ENCODE results near the gene L3MBTL3. TPM values are rescaled to one million over a fixed set of nuclear protein-coding genes. Genes with fewer than 3 reads are reported as not detected.

The L3MBTL3 gene
- polyA plus RNA-seq (2013, experiment 1 of 2): 6.5 TPM
- 9.3 TPM for polyA plus RNA-seq (2013, experiment 2 of 2)

DNA sequence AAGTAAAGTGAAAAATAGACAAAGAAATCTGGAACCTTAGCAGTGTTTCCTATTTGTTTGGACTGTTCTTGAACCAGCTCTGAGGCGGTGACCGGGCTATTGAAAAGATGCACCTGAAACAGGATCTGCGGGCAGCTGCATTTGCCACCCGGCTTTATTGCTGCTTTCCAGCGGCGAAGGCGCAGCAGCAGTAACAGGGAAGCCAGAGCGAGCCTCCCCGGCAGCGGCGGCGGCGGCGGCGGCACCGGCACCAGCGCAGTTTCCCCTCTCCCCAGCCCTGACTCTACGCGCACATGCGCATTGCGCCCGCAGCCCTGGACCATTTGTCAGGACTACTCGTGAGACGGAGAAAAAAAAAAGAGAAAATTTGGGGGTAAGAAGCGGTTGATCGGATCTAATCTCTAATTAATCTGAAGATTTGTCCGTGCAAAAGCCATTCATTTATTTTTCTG lies at the start of gene L3MBTL3:
L3MBTL3 (plus strand) TSS at position 290 of the 452 bp plus-strand sequence. CDS start 24,119 bp downstream, outside the sequence.
- Histone ChIP-seq H3K9me3 (ENCODE audit: insufficient read depth, low read depth, low read length) (no peaks in the 10 kb centered on the region), H3K9ac (ENCODE audit: low read depth, low read length) (peak within 1 kb of the TSS; percentile 83), H3K27ac (ENCODE audit: low read depth, low read length) (no peak within 1 kb of the TSS), H3K4me1 (ENCODE audit: insufficient read depth, low read length) (peaks cover 4% of the 10 kb centered on the region), H3K27me3 (ENCODE audit: insufficient read depth, low read length) (peaks cover 24% of the 10 kb centered on the region), H3K4me3 (ENCODE audit: low read length) (peak within 1 kb of the TSS; percentile 83), H3K36me3 (ENCODE audit: insufficient read depth, low read length) (no peaks in the 10 kb centered on the region)
- WGBS: under 1% methylated on average over 27 of the region's 27 CpGs

DNA sequence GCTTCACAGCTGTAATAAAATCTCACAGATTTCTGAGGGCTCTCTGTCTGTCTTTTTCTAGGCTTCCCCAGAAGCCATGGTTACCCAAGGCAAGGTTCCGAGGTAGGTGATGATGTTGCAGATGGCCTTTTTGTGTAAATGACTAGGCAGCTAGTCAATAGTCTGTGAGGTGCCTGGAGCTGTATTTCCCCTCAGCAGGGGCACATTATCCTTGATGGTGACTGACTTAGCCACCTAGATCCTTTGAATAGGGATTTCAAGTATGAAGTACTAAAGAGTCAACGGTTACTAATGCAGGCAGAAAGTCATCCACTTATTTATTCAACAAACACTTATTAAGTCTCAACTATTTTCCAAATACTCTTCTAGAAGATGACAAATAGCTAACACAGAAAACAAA lies 49.3 kb upstream of the L3MBTL3 start:
- Histone ChIP-seq H3K27ac (ENCODE audit: low read depth, low read length) (peak overlapping the region; percentile 29; the same call in 1 of the 2 replicates), H3K9ac (ENCODE audit: low read depth, low read length) (no peak overlapping the region), H3K9me3 (ENCODE audit: insufficient read depth, low read depth, low read length) (0 out of 2 replicates have a peak, but pooled peaks cover 3% of the 10 kb centered on the region), H3K4me3 (ENCODE audit: low read length) (no peak overlapping the region), H3K36me3 (ENCODE audit: insufficient read depth, low read length) (no peaks in the 10 kb centered on the region), H3K27me3 (ENCODE audit: insufficient read depth, low read length) (no peaks in the 10 kb centered on the region), H3K4me1 (ENCODE audit: insufficient read depth, low read length) (peaks cover 9% of the 10 kb centered on the region)
- 44% methylated on average over 2 of the region's 2 CpGs for WGBS

DNA sequence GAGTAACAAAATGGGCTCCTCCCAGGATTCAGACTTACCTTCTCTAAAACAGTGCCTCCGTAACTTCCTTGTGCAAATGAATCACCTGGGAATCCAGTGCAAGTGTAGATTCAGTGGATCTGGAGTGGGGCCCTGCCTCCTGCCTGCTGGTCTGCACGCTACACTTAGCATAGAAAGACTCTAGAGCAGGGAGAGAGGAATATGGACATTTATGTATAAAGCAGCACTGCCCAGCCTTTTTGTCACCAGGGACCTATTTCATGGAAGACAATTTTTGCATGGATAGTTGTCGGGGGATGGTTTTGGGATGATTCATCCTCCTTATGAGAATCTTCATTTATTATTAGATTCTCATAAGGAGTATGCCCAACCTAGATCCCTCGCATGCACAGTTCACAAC lies 42.3 kb upstream of the L3MBTL3 start:
- Histone ChIP-seq H3K27ac (ENCODE audit: low read depth, low read length) (no peak overlapping the region), H3K4me3 (ENCODE audit: low read length) (no peak overlapping the region), H3K4me1 (ENCODE audit: insufficient read depth, low read length) (no peaks in the 10 kb centered on the region), H3K9me3 (ENCODE audit: insufficient read depth, low read depth, low read length) (no peaks in the 10 kb centered on the region), H3K9ac (ENCODE audit: low read depth, low read length) (no peak overlapping the region), H3K27me3 (ENCODE audit: insufficient read depth, low read length) (no peaks in the 10 kb centered on the region), H3K36me3 (ENCODE audit: insufficient read depth, low read length) (no peaks in the 10 kb centered on the region)
- 99% methylated on average over 4 of the region's 4 CpGs for WGBS

DNA sequence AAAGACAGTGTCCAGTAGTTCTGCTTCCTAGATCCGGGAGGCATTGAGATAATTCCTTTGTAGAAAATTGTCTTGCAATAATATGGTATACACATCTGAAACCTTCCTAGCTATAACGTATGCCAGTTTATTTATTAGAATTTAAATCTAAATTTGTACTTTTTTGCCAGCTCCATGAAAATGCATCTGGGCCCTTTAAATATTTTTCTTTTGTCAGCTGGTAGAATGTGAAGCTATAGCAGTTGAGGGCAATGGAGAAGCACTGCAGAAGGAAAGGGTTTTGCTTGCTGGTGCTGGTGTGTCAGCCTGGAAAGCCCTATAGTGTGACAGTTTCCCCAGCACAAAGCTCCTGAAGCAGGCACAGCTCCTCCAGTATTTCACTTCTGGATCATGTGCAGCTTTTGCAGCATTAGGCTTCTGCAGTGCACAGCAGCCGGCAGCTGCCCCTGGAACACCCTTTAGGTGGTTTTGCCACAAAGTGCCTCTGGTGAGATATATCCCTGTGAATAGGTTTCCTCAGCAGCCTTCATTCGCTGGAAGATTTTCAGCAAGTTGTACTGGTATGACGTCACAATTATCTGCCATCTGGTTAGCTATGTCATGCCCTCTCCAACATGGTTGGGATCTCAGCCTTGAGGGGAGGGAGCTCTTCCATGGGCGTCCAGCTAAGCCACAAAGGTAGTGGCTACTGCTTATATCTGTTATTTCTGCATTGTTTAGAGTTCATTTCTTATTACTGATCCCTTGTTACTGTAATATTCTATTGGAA lies 40.0 kb upstream of the L3MBTL3 start:
- 93% methylated on average over 5 of the region's 6 CpGs for WGBS
- Histone ChIP-seq H3K9ac (ENCODE audit: low read depth, low read length) (no peak overlapping the region), H3K36me3 (ENCODE audit: insufficient read depth, low read length) (no peaks in the 10 kb centered on the region), H3K27ac (ENCODE audit: low read depth, low read length) (no peak overlapping the region), H3K4me3 (ENCODE audit: low read length) (no peak overlapping the region), H3K4me1 (ENCODE audit: insufficient read depth, low read length) (no peaks in the 10 kb centered on the region), H3K27me3 (ENCODE audit: insufficient read depth, low read length) (no peaks in the 10 kb centered on the region), H3K9me3 (ENCODE audit: insufficient read depth, low read depth, low read length) (no peaks in the 10 kb centered on the region)

DNA sequence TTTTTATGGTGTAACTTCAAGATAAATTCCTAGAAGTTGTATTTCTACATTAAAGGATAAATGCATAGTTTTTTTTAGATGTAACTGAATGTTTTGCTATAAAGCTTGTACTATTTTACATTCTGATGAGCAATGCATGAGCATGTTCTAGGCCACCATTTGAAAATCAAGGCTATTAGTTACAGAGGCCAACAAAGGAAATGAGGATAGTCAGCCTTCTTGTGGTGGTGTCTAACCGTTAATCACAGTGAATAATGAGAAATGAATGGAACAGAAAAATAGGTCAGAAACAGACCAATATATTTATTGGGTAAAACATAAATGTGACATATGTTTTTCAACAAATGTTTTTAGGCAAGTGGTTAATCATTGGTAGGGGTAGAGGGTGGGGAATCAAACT lies 37.6 kb upstream of the L3MBTL3 start:
- no peaks in the 10 kb centered on the region for H3K9me3 ChIP-seq (ENCODE audit: insufficient read depth, low read depth, low read length)
- H3K4me3 ChIP-seq (ENCODE audit: low read length): no peak overlapping the region
- no peak overlapping the region for H3K27ac ChIP-seq (ENCODE audit: low read depth, low read length)
- no peaks in the 10 kb centered on the region for H3K4me1 ChIP-seq (ENCODE audit: insufficient read depth, low read length)
- H3K27me3 ChIP-seq (ENCODE audit: insufficient read depth, low read length): no peaks in the 10 kb centered on the region
- no peaks in the 10 kb centered on the region for H3K36me3 ChIP-seq (ENCODE audit: insufficient read depth, low read length)
- WGBS: 58% methylated on average over 1 of the region's 1 CpG
- no peak overlapping the region for H3K9ac ChIP-seq (ENCODE audit: low read depth, low read length)

DNA sequence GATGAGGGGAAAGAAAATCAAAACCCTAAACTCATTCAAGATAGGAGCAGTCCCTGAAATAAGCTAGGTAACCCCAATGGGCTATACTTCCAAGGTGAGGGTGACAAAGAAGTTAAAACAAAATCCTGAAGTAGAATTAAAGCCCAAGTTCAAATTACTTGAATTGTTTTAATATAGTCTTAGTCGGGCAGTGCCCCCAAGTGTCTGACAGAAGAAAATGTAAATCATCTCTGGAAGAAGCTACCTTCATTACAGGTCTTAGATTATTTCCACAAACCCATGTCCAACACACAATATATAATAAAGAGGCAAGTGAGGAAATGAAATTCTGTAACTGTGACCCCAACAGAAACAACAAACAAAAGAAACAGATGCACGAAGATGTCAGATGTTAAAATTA lies 36.8 kb upstream of the L3MBTL3 start:
- H3K4me3 ChIP-seq (ENCODE audit: low read length): no peak overlapping the region
- no peaks in the 10 kb centered on the region for H3K27me3 ChIP-seq (ENCODE audit: insufficient read depth, low read length)
- no peaks in the 10 kb centered on the region for H3K9me3 ChIP-seq (ENCODE audit: insufficient read depth, low read depth, low read length)
- H3K27ac ChIP-seq (ENCODE audit: low read depth, low read length): no peak overlapping the region
- H3K36me3 ChIP-seq (ENCODE audit: insufficient read depth, low read length): no peaks in the 10 kb centered on the region
- WGBS: 80% methylated on average over 1 of the region's 2 CpGs
- H3K9ac ChIP-seq (ENCODE audit: low read depth, low read length): no peak overlapping the region
- no peaks in the 10 kb centered on the region for H3K4me1 ChIP-seq (ENCODE audit: insufficient read depth, low read length)

DNA sequence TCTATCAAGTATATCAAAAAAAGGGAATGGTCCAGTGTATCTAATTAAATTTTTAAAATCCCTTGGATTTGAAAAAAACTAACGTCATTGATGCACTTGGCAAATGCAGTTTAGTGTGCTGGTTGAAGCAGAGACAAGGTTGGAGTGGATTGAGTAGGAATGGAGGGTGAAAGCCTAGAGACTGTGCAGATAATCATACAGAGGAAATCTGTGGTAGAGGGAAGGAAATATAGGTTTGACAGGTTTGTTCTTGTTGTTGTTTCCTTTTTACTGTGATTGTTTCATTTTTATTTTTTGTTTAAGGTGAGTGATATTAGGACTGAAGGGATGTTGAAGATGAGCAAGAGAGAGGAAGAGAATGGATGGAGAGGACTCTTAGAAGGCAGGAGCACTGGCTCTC lies 29.0 kb upstream of the L3MBTL3 start:
- no peaks in the 10 kb centered on the region for H3K27me3 ChIP-seq (ENCODE audit: insufficient read depth, low read length)
- no peaks in the 10 kb centered on the region for H3K9me3 ChIP-seq (ENCODE audit: insufficient read depth, low read depth, low read length)
- H3K4me3 ChIP-seq (ENCODE audit: low read length): no peak overlapping the region
- no peak overlapping the region for H3K27ac ChIP-seq (ENCODE audit: low read depth, low read length)
- H3K4me1 ChIP-seq (ENCODE audit: insufficient read depth, low read length): peaks cover 4% of the 10 kb centered on the region; the same call in 1 of the 2 replicates
- WGBS: 90% methylated on average over 1 of the region's 1 CpG
- no peaks in the 10 kb centered on the region for H3K36me3 ChIP-seq (ENCODE audit: insufficient read depth, low read length)
- H3K9ac ChIP-seq (ENCODE audit: low read depth, low read length): no peak overlapping the region

DNA sequence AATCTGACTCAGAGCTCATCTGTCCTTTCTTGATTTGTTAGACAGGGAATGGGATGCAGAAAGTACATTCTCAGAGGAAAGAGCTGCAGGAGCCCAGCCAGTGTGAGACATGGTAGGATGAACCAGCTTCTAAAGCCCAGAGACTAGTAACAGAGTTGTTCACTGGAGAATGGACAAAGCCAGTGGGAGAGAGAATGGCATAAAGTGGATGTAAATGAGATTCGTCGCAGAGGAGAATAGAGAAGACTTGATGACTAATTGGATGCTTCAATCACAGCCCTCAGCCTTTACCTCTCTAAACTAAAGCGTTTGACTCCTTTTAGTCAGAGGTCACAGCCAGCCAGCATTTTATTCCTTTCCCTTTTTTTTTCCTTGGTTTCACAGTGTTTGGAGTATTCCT lies 25.5 kb upstream of the L3MBTL3 start:
- WGBS: 64% methylated on average over 3 of the region's 3 CpGs
- no peaks in the 10 kb centered on the region for H3K27me3 ChIP-seq (ENCODE audit: insufficient read depth, low read length)
- no peaks in the 10 kb centered on the region for H3K9me3 ChIP-seq (ENCODE audit: insufficient read depth, low read depth, low read length)
- H3K36me3 ChIP-seq (ENCODE audit: insufficient read depth, low read length): no peaks in the 10 kb centered on the region
- no peak overlapping the region for H3K9ac ChIP-seq (ENCODE audit: low read depth, low read length)
- no peak overlapping the region for H3K27ac ChIP-seq (ENCODE audit: low read depth, low read length)
- H3K4me3 ChIP-seq (ENCODE audit: low read length): no peak overlapping the region
- peaks cover 7% of the 10 kb centered on the region for H3K4me1 ChIP-seq (ENCODE audit: insufficient read depth, low read length)

DNA sequence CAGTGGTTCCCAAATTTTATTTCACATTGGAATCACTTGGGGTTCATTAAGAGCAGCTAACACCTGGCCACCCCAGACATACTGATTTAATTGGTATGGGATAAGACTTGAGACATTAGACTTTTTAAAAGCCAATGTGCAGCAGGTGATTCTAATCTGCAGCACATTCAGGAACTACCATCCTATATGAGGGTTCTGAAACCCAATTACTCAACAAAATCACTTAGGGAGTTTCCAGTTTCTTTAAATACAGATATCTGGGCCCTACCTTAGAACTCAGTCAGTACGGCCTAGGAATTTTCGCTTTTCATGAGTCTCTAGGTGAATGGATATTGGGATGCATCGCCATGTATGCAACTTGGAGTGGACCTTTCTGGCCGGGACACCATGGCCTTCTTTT lies 24.0 kb upstream of the L3MBTL3 start:
- Histone ChIP-seq H3K9me3 (ENCODE audit: insufficient read depth, low read depth, low read length) (no peaks in the 10 kb centered on the region), H3K27me3 (ENCODE audit: insufficient read depth, low read length) (no peaks in the 10 kb centered on the region), H3K4me3 (ENCODE audit: low read length) (no peak overlapping the region), H3K27ac (ENCODE audit: low read depth, low read length) (no peak overlapping the region), H3K9ac (ENCODE audit: low read depth, low read length) (no peak overlapping the region), H3K4me1 (ENCODE audit: insufficient read depth, low read length) (peaks cover 7% of the 10 kb centered on the region), H3K36me3 (ENCODE audit: insufficient read depth, low read length) (no peaks in the 10 kb centered on the region)
- 94% methylated on average over 4 of the region's 4 CpGs for WGBS

DNA sequence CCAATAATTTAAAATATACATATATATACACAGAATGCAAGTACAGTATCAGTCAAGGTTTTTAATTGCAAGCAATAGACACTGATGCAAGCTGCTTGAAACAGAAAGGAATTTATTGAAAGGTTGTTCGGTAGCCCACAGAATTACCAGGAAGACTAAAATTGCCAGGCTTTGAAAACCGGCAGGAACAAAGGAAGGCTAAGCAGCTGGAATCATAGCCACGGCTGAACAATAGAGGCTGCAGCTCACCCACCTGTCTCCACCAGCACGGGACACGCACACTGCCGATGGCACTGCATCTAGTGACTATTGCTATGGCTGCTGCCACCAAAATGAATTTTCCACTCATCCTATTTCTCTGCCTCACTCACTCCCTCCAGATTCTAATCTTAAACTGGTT lies 22.0 kb upstream of the L3MBTL3 start:
- WGBS: 88% methylated on average over 6 of the region's 6 CpGs
- H3K27me3 ChIP-seq (ENCODE audit: insufficient read depth, low read length): no peaks in the 10 kb centered on the region
- H3K9ac ChIP-seq (ENCODE audit: low read depth, low read length): no peak overlapping the region

DNA sequence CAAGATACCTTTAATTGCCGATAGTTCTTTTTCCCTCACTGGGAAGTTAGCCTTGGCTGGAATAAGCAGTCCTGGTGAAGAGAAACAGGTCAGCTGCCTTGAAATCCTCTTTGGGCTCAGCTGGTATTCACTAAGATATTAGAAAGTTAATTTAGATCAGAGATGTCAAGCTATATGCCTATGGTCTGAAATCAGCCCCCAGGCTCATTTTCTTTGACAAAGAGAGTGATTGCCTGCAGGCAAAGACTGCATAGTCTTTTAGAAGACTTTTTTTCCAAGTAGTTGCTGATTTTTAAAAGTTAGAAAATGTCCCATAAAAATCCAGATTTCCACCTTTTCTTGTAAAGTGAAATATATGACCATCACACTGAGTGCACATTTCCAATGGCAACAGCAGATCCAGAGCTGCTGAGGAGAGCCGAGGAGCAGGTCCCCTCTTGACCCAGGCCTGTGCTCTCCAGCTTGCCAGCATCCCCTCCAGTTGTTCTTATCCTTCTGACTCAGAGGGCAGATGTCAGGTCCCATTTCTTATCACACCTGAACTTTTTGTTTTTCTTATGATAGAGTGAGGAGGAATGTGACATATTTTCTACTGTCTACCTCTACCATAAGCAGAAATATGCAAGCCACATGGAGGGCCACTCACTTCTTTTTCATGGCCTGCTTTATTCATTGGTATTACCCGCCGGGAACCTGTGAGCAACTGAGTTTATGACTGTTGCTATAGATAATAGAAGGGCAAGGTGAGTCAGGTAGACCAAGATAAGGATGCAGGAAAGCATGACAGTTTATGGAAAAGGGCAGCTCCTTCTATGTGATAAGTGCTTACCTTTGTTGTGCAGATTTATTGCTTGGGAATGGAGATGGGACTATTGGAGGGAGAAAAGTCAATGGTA lies 17.6 kb upstream of the L3MBTL3 start:
- 59% methylated on average over 4 of the region's 4 CpGs for WGBS
- Histone ChIP-seq H3K4me3 (ENCODE audit: low read length) (no peak overlapping the region), H3K9ac (ENCODE audit: low read depth, low read length) (no peak overlapping the region)

More for the DNA sequence above, 22.0 kb upstream of the L3MBTL3 start:
- Histone ChIP-seq H3K4me3 (ENCODE audit: low read length) (no peak overlapping the region), H3K9me3 (ENCODE audit: insufficient read depth, low read depth, low read length) (no peaks in the 10 kb centered on the region), H3K27ac (ENCODE audit: low read depth, low read length) (no peak overlapping the region), H3K36me3 (ENCODE audit: insufficient read depth, low read length) (no peaks in the 10 kb centered on the region), H3K4me1 (ENCODE audit: insufficient read depth, low read length) (peaks cover 18% of the 10 kb centered on the region)

More for the DNA sequence above, 17.6 kb upstream of the L3MBTL3 start:
- no peaks in the 10 kb centered on the region for H3K36me3 ChIP-seq (ENCODE audit: insufficient read depth, low read length)
- peaks cover 17% of the 10 kb centered on the region for H3K4me1 ChIP-seq (ENCODE audit: insufficient read depth, low read length)
- H3K9me3 ChIP-seq (ENCODE audit: insufficient read depth, low read depth, low read length): no peaks in the 10 kb centered on the region
- H3K27me3 ChIP-seq (ENCODE audit: insufficient read depth, low read length): no peaks in the 10 kb centered on the region
- H3K27ac ChIP-seq (ENCODE audit: low read depth, low read length): peak overlapping the region; percentile 50; the same call in 1 of the 2 replicates

Data from HUES64 (cell line).